DND-41 (cell line): ENCODE measurements around the gene COX7A1.

Experiments
- ATAC-seq: fragments of 200-7000 bp; cut with Tn5 transposase; 3 replicates; pipeline ENCODE4 v1.9.1; 2021; ENCODE audit warnings: low read depth; ENCODE audit not compliant: insufficient read depth
- DNase-seq: peaks from one replicate; pipeline ENCODE4 v3.0.0-alpha.2; 2020
- H2AFZ ChIP-seq: 2 replicates; pipeline ENCODE4 v1.6.0; 2012; ENCODE audit warnings: low read depth, low read length
- H3K27ac ChIP-seq: 2 replicates; pipeline ENCODE4 v1.5.1; 2012; ENCODE audit warnings: low read length, inconsistent platforms
- H3K27me3 ChIP-seq: fragments of 200-600 bp; sonication (generic); 2 replicates; pipeline ENCODE4 v1.6.0; 2012; ENCODE audit warnings: low read length, mild to moderate bottlenecking, inconsistent platforms; ENCODE audit not compliant: insufficient read depth, poor library complexity
- H3K36me3 ChIP-seq: 2 replicates; pipeline ENCODE4 v1.5.1; 2012; ENCODE audit warnings: low read length, inconsistent platforms; ENCODE audit not compliant: insufficient read depth
- H3K4me1 ChIP-seq: 2 replicates; pipeline ENCODE4 v1.5.1; 2012; ENCODE audit warnings: mild to moderate bottlenecking, low read length; ENCODE audit not compliant: insufficient read depth
- H3K4me2 ChIP-seq: 2 replicates; pipeline ENCODE4 v1.6.0; 2012; ENCODE audit warnings: mild to moderate bottlenecking, moderate library complexity, low read length, inconsistent platforms; ENCODE audit not compliant: insufficient read depth
- H3K4me3 ChIP-seq, 2 experiments: fragments of 200-600 bp in 1 of 2; shearing (Covaris generic) in 1 of 2; 2 replicates each; pipeline ENCODE4 v1.5.1; 2012 to 2016; ENCODE audit warnings: inconsistent platforms in 2 of 2, low read length in 2 of 2, mild to moderate bottlenecking in 2 of 2, low read depth in 1 of 2, moderate library complexity in 1 of 2
- H3K79me2 ChIP-seq: 2 replicates; pipeline ENCODE4 v1.6.0; 2012; ENCODE audit warnings: low read length, inconsistent platforms; ENCODE audit not compliant: insufficient read depth
- H3K9ac ChIP-seq: 2 replicates; pipeline ENCODE4 v1.6.0; 2012; ENCODE audit warnings: low read depth, mild to moderate bottlenecking, inconsistent platforms, low read length, moderate library complexity
- H3K9me3 ChIP-seq: 2 replicates; pipeline ENCODE4 v1.5.1; 2012; ENCODE audit warnings: low read length, moderate library complexity, mild to moderate bottlenecking, inconsistent platforms; ENCODE audit not compliant: insufficient read depth, severe bottlenecking
- H4K20me1 ChIP-seq: 2 replicates; pipeline ENCODE4 v1.6.0; 2012; ENCODE audit warnings: low read length; ENCODE audit not compliant: insufficient read depth
- EZH2 ChIP-seq: IDR thresholded peaks from 3 replicates; pipeline ENCODE4 v1.6.1; 2012; ENCODE audit warnings: borderline replicate concordance, low read depth, mild to moderate bottlenecking, moderate library complexity, low read length, inconsistent platforms; ENCODE audit not compliant: severe bottlenecking
- TF ChIP-seq, protein P1 (sequence below): IDR thresholded peaks from 2 replicates; pipeline ENCODE4 v1.5.1; 2012; ENCODE audit warnings: borderline replicate concordance, low read length, moderate library complexity, mild to moderate bottlenecking; ENCODE audit not compliant: poor library complexity, severe bottlenecking; ENCODE audit errors: extremely low read depth

The COX7A1 gene

DNA sequence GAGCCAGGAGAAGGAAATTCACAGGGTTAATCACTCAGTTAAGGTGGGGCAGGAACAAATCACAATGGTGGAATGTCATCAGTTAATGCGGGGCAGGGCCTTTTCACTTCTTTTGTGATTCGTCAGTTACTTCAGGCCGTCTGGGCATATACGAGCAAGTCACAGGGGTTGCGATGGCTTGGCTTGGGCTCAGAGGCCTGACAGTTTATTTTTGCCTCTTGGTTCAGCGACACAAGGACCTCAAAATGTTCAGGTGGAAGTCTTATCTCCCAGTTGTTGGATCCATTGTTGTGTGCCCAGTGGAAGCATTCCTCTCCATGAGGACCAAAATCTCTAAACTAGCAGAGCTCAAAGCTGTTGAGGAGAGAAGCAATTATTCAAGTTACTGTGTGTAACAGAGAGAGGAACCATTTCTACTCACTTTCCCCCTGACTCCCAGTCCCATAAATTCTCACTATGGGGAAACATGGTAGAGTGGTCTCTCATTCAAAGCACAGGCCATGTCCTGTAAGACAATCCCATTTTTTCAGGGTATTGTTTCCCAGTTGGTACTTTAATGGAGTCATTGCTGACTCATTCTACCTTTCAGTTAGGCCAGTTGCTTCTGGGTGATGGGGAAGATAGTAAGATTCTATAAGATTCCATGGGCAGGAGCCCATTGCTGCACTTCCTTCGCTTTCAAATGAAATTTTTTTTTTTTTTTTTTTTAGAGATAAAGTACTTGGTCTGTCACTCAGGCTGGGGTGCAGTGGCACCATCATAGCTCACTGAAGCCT lies 8.8 kb upstream of the COX7A1 start:
- no peaks in the 10 kb centered on the region for H3K27me3 ChIP-seq
- no peak overlapping the region for H3K4me2 ChIP-seq
- no peak for DNase-seq
- no peaks in the 10 kb centered on the region; the same call in 1 of the 2 replicates for H3K36me3 ChIP-seq
- H2AFZ ChIP-seq, result no peak overlapping the region
- no peaks in the 10 kb centered on the region for H3K79me2 ChIP-seq
- no peaks in the 10 kb centered on the region for H3K4me1 ChIP-seq
- H3K9me3 ChIP-seq, result no peaks in the 10 kb centered on the region
- H3K4me3 ChIP-seq, result no peak overlapping the region
- H4K20me1 ChIP-seq, result no peaks in the 10 kb centered on the region
- H3K9ac ChIP-seq, result no peak overlapping the region
- TF ChIP-seq, protein P1, sequence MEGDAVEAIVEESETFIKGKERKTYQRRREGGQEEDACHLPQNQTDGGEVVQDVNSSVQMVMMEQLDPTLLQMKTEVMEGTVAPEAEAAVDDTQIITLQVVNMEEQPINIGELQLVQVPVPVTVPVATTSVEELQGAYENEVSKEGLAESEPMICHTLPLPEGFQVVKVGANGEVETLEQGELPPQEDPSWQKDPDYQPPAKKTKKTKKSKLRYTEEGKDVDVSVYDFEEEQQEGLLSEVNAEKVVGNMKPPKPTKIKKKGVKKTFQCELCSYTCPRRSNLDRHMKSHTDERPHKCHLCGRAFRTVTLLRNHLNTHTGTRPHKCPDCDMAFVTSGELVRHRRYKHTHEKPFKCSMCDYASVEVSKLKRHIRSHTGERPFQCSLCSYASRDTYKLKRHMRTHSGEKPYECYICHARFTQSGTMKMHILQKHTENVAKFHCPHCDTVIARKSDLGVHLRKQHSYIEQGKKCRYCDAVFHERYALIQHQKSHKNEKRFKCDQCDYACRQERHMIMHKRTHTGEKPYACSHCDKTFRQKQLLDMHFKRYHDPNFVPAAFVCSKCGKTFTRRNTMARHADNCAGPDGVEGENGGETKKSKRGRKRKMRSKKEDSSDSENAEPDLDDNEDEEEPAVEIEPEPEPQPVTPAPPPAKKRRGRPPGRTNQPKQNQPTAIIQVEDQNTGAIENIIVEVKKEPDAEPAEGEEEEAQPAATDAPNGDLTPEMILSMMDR, result no peak
- no peak for TF ChIP-seq EZH2
- no peak for ATAC-seq
- no peak overlapping the region for H3K27ac ChIP-seq

DNA sequence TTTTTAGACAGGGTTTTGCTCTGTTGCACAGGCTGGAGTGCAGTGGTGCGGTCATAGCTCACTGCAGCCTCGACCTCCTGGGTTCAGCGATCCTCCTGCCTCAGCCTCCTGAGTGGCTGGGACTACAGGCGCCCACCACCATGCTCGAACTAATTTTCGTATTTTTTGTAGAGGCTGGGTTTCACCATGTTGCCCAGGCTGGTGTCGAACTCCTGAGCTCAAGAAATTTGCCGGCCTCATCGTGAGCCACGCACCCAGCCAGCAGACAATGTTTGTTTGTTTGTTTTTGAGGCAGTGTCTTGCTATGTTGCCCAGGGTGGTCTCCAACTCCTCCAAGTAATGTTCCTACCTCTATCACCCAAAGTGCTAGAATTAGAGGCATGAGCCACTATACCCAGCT lies 879 bp upstream of the COX7A1 start:
- no peaks in the 10 kb centered on the region for H3K79me2 ChIP-seq
- H3K27me3 ChIP-seq, result no peaks in the 10 kb centered on the region
- no peak for ATAC-seq
- no peaks in the 10 kb centered on the region for H4K20me1 ChIP-seq
- no peak for TF ChIP-seq EZH2
- H2AFZ ChIP-seq, result no peak overlapping the region
- H3K4me1 ChIP-seq, result no peaks in the 10 kb centered on the region
- H3K9ac ChIP-seq, result no peak overlapping the region
- H3K4me3 ChIP-seq, result no peak overlapping the region
- no peaks in the 10 kb centered on the region for H3K9me3 ChIP-seq
- H3K27ac ChIP-seq, result no peak overlapping the region
- DNase-seq, result no peak
- H3K36me3 ChIP-seq, result peaks cover 28% of the 10 kb centered on the region
- no peak overlapping the region for H3K4me2 ChIP-seq

DNA sequence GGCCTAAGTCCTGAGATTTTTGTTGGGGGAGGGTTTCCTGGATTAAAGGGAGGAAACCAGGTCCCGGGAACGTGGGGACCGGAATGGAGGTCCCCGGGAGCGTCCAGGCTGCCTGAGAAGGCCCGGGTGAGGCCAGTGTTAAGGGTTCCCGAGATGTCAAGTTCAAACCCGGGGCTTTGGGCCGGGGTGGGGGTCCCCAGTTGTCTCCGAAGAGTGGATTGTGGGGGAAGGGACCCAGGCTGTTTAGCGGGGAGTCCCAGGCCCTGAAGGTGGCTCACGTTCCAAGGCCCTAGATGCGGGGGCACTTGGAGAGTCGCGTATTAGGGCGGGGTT lies 262 bp downstream of the COX7A1 start:
- no peaks in the 10 kb centered on the region for H3K9me3 ChIP-seq
- no peak overlapping the region for H3K4me3 ChIP-seq
- no peaks in the 10 kb centered on the region for H3K4me1 ChIP-seq
- no peaks in the 10 kb centered on the region for H3K79me2 ChIP-seq
- no peaks in the 10 kb centered on the region for H3K27me3 ChIP-seq
- no peak overlapping the region for H3K27ac ChIP-seq
- TF ChIP-seq, protein P1, result no peak
- no peak for TF ChIP-seq EZH2
- H4K20me1 ChIP-seq, result no peaks in the 10 kb centered on the region
- ATAC-seq (no peak), DNase-seq (no peak)
- peaks cover 38% of the 10 kb centered on the region for H3K36me3 ChIP-seq
- H3K9ac ChIP-seq, result no peak overlapping the region
- no peak overlapping the region for H3K4me2 ChIP-seq
- no peak overlapping the region for H2AFZ ChIP-seq

DNA sequence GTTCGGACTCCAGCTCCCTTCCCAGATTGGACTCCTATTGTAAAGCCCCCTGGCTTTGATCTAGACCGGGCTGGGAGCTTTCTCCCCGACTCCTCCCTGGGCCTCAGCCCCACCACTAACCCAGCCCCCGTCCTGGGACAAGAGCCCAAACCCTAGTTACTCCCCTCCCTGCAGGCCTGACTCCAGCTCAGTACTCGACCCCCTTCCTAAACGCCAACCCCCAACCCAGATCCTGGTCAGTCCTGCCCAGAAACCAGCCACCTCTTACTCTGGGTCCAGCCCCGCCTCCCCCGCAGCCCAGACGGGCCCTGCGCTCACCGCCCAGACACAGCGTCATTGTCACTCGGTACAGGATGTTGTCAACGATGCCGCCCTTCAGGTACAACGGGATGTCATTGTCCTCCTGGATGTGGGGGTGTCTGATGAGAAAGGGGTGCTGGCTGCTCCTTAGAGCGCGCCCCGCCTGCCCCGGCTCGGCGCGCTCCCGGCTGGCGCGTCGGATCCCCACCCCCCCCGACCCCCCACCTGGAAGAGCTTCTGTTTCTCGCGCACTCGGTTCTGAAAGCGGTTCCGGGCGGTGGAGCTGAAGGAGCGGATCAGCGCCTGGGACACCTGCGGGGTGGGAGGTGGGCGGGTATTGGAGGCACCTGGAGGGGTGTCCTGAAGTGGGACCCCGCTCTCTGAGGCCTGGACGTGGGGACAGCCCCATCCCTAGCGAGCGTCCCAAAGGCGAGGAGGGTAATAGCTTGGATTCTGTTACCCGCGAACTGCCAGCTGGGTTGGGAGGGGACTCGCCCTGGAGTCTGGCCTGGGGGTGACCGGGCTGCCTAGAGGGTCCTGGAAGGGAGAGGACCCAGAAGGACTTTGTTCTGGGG lies 866 bp downstream of the COX7A1 start:
- H3K9me3 ChIP-seq, result no peaks in the 10 kb centered on the region
- no peaks in the 10 kb centered on the region for H3K79me2 ChIP-seq
- DNase-seq, result no peak
- H4K20me1 ChIP-seq, result 0 out of 2 replicates have a peak, but pooled peaks cover 2% of the 10 kb centered on the region
- H3K4me3 ChIP-seq, result no peak overlapping the region
- no peak overlapping the region for H2AFZ ChIP-seq
- H3K4me2 ChIP-seq, result no peak overlapping the region
- H3K27ac ChIP-seq, result no peak overlapping the region
- H3K9ac ChIP-seq, result no peak overlapping the region
- peaks cover 44% of the 10 kb centered on the region for H3K36me3 ChIP-seq
- no peak for TF ChIP-seq EZH2
- TF ChIP-seq, protein P1, result no peak
- ATAC-seq, result no peak
- H3K4me1 ChIP-seq, result no peaks in the 10 kb centered on the region
- H3K27me3 ChIP-seq, result no peaks in the 10 kb centered on the region
